ENCODE results near the gene ZCCHC24.

Gene ZCCHC24

GRCh38 chr10:79383974-79384606 lies 61.3 kb downstream of the ZCCHC24 start:
- Histone ChIP-seq H3K36me3 (ENCODE audit: insufficient read depth, low read length) (no peaks in the 10 kb centered on the region), H3K9me3 (ENCODE audit: low read length) (no peaks in the 10 kb centered on the region), H3K79me2 (ENCODE audit: insufficient read depth, low read length) (no peaks in the 10 kb centered on the region), H3K27me3 (ENCODE audit: insufficient read depth, low read length) (0 out of 2 replicates have a peak, but pooled peaks cover 3% of the 10 kb centered on the region), H3K4me1 (ENCODE audit: insufficient read depth, low read length, severe bottlenecking) (no peaks in the 10 kb centered on the region), H2AFZ (ENCODE audit: low read length) (no peak overlapping the region), H4K20me1 (ENCODE audit: insufficient read depth, low read length) (no peaks in the 10 kb centered on the region), H3K27ac (ENCODE audit: low read depth, low read length, poor library complexity, severe bottlenecking) (no peak overlapping the region), H3F3A (ENCODE audit: insufficient read depth, low read length) (no peaks in the 10 kb centered on the region), H3K4me3 (ENCODE audit: low read depth, low read length, poor library complexity, severe bottlenecking) (no peak overlapping the region), H3K9ac (ENCODE audit: low read length) (no peak overlapping the region), H3K9me2 (ENCODE audit: low read depth, low read length) (no peaks in the 10 kb centered on the region), H3K4me2 (ENCODE audit: low read length) (no peak overlapping the region)
- TF ChIP-seq EZH2 (IDR thresholded peaks at IDR 0.05; ENCODE audit: borderline replicate concordance, low read length) = no peak
- no peak for TF ChIP-seq CTCF (IDR thresholded peaks at IDR 0.05; ENCODE audit: low read length)

DNA sequence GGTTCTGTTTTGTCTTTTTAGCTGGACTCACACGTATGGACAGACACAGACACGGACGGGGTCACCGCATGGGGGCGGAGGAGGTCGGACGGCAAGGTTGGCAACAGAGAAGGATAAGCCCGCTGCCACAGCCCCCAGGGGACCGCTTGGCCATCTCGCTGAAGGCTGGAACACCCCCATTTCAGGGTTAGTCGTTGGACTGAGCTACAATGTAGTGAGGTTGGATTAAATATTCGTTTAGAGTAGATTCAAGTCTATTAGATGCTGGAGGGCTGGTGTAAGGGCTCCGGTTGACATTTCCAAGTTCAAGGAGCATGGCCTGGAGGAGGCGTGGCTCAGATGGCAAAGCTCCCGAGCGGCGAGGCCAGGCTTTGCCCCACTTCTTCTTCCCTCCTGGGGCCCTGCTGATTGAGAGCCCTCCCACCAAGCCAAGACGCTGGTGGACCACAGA lies 62.9 kb downstream of the ZCCHC24 start:
- Histone ChIP-seq H3K4me1 (ENCODE audit: insufficient read depth, low read length, severe bottlenecking) (no peaks in the 10 kb centered on the region), H3K9me3 (ENCODE audit: low read length) (no peaks in the 10 kb centered on the region), H3K9me2 (ENCODE audit: low read depth, low read length) (no peaks in the 10 kb centered on the region), H3K79me2 (ENCODE audit: insufficient read depth, low read length) (no peaks in the 10 kb centered on the region), H2AFZ (ENCODE audit: low read length) (no peak overlapping the region), H4K20me1 (ENCODE audit: insufficient read depth, low read length) (no peaks in the 10 kb centered on the region), H3K36me3 (ENCODE audit: insufficient read depth, low read length) (no peaks in the 10 kb centered on the region), H3K27ac (ENCODE audit: low read depth, low read length, poor library complexity, severe bottlenecking) (no peak overlapping the region), H3K4me2 (ENCODE audit: low read length) (no peak overlapping the region), H3K27me3 (ENCODE audit: insufficient read depth, low read length) (0 out of 2 replicates have a peak, but pooled peaks cover 3% of the 10 kb centered on the region), H3K4me3 (ENCODE audit: low read depth, low read length, poor library complexity, severe bottlenecking) (no peak overlapping the region), H3K9ac (ENCODE audit: low read length) (no peak overlapping the region), H3F3A (ENCODE audit: insufficient read depth, low read length) (no peaks in the 10 kb centered on the region)
- no peak for TF ChIP-seq EZH2 (IDR thresholded peaks at IDR 0.05; ENCODE audit: borderline replicate concordance, low read length)
- no peak for TF ChIP-seq CTCF (IDR thresholded peaks at IDR 0.05; ENCODE audit: low read length)

DNA sequence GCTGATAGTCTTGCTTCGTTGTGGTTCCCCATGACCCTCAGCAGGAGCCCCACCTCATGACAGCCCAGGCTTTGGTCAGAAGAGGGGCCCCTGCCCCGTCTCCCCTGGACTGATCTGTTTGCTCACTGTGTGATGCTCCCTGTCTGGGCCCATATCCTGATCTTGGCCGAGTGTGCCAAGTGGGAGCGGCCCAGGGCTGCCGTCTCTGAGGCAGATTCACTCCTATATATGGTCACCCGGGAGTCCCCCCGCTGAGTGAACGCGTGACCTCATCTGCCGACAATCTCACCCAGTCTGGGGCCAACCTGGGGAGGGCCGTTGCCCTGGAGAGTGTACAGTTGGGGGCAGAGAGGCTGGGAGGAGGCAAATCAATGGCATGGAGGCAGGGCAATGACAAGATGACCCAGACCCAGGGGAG lies 63.6 kb downstream of the ZCCHC24 start:
- TF ChIP-seq CTCF (IDR thresholded peaks at IDR 0.05; ENCODE audit: low read length) (no peak), EZH2 (IDR thresholded peaks at IDR 0.05; ENCODE audit: borderline replicate concordance, low read length) (no peak)
- no peaks in the 10 kb centered on the region for H3F3A ChIP-seq (ENCODE audit: insufficient read depth, low read length)
- no peaks in the 10 kb centered on the region for H3K4me1 ChIP-seq (ENCODE audit: insufficient read depth, low read length, severe bottlenecking)
- no peaks in the 10 kb centered on the region for H3K79me2 ChIP-seq (ENCODE audit: insufficient read depth, low read length)
- no peak overlapping the region for H3K27ac ChIP-seq (ENCODE audit: low read depth, low read length, poor library complexity, severe bottlenecking)
- no peaks in the 10 kb centered on the region for H3K36me3 ChIP-seq (ENCODE audit: insufficient read depth, low read length)
- H3K9me2 ChIP-seq (ENCODE audit: low read depth, low read length) = no peaks in the 10 kb centered on the region
- no peaks in the 10 kb centered on the region for H4K20me1 ChIP-seq (ENCODE audit: insufficient read depth, low read length)
- H3K9me3 ChIP-seq (ENCODE audit: low read length) = no peaks in the 10 kb centered on the region
- no peak overlapping the region for H3K9ac ChIP-seq (ENCODE audit: low read length)
- H3K27me3 ChIP-seq (ENCODE audit: insufficient read depth, low read length) = 0 out of 2 replicates have a peak, but pooled peaks cover 3% of the 10 kb centered on the region
- no peak overlapping the region for H3K4me3 ChIP-seq (ENCODE audit: low read depth, low read length, poor library complexity, severe bottlenecking)
- no peak overlapping the region for H3K4me2 ChIP-seq (ENCODE audit: low read length)
- no peak overlapping the region for H2AFZ ChIP-seq (ENCODE audit: low read length)
